ENCODE results near the gene PLEKHG5. TPM values are rescaled to one million over a fixed set of nuclear protein-coding genes. Genes with fewer than 3 reads are reported as not detected.

Gene PLEKHG5
- total RNA-seq, 4 donors from 2014 or later: 5.8 to 18.1 (median 12.0) TPM

DNA sequence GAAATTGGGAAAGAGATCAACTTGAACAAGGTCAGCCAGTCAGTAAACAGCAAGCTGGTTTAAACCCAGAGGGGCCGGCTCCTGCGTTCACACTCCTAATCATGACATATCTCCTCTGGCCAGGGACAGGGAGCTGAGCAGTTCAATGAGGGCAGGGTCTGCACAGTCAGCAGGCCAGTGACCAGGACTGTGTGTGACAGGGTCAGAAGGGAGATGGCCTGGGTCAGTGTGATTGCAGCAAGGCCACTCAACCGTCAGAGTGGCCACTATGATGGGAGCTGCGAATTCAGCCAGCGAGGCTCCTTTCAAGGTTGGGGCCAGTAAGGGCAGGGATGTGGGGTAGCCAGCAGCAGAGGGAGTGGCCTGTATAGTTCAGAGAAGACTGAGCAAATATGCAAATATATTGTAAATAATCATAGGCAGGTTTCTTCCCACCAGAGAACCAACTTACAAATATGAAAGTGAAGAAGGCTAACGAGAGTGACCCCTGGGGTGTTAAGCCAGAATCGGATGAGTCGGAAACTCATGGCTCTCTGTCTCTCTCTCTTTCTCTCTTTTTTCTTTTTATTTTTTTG, 42.9 kb upstream of the PLEKHG5 start:
- no peak for DNase-seq (ENCODE audit: extremely low spot score)

DNA sequence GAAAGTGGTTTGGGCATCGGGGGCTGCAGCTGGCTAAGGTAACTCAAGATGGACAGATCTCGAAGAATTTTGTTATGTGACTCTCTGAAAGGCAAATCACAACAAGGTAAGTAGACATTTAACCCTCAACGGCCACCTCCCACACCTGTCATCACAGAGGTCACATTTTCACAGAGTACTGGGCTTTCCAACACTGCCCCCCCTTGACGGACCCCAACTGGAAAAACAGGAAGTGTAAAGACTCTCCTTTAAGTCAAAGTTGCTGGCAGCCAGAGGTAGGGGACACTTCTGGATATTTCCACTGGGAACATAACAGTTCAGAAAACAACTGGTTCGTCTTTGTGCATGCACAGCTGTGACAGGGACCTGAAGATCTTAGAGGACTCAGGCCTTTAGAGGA, 40.5 kb upstream of the PLEKHG5 start:
- TF ChIP-seq POLR2AphosphoS5 (IDR thresholded peaks at IDR 0.05): no peak
- no peak for TF ChIP-seq POLR2A (IDR thresholded peaks at IDR 0.05; ENCODE audit: low read depth)
- WGBS: 84% methylated on average over 5 of the region's 5 CpGs
- Histone ChIP-seq H3K27me3 (no peaks in the 10 kb centered on the region), H3K4me3 (no peak overlapping the region), H3K27ac (replicated peaks in 1 of 4) (no peak overlapping the region), H3K9me3 (no peaks in the 10 kb centered on the region), H3K4me1 (no peaks in the 10 kb centered on the region), H3K36me3 (peaks cover 59 to 92% (median 81%) of the 10 kb centered on the region in 4 donors)
- DNase-seq (ENCODE audit: extremely low spot score): no peak
- intact Hi-C loops (cut with DNase I): no loop called here

More for the DNA sequence above, 42.9 kb upstream of the PLEKHG5 start:
- intact Hi-C loops (cut with DNase I): no loop called here
- Histone ChIP-seq H3K36me3 (peaks cover 42 to 81% (median 69%) of the 10 kb centered on the region in 4 donors), H3K9me3 (no peaks in the 10 kb centered on the region), H3K4me3 (no peak overlapping the region), H3K27ac (replicated peaks in 1 of 4) (no peak overlapping the region), H3K4me1 (no peaks in the 10 kb centered on the region), H3K27me3 (no peaks in the 10 kb centered on the region)
- no peak for TF ChIP-seq EP300 (IDR thresholded peaks at IDR 0.05)
- TF ChIP-seq POLR2AphosphoS5 (IDR thresholded peaks at IDR 0.05): no peak
- no peak for TF ChIP-seq POLR2A (IDR thresholded peaks at IDR 0.05; ENCODE audit: low read depth)
- TF ChIP-seq, protein P1, sequence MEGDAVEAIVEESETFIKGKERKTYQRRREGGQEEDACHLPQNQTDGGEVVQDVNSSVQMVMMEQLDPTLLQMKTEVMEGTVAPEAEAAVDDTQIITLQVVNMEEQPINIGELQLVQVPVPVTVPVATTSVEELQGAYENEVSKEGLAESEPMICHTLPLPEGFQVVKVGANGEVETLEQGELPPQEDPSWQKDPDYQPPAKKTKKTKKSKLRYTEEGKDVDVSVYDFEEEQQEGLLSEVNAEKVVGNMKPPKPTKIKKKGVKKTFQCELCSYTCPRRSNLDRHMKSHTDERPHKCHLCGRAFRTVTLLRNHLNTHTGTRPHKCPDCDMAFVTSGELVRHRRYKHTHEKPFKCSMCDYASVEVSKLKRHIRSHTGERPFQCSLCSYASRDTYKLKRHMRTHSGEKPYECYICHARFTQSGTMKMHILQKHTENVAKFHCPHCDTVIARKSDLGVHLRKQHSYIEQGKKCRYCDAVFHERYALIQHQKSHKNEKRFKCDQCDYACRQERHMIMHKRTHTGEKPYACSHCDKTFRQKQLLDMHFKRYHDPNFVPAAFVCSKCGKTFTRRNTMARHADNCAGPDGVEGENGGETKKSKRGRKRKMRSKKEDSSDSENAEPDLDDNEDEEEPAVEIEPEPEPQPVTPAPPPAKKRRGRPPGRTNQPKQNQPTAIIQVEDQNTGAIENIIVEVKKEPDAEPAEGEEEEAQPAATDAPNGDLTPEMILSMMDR (IDR thresholded peaks at IDR 0.05): no peak
- WGBS: 96% methylated on average over 8 of the region's 8 CpGs

DNA sequence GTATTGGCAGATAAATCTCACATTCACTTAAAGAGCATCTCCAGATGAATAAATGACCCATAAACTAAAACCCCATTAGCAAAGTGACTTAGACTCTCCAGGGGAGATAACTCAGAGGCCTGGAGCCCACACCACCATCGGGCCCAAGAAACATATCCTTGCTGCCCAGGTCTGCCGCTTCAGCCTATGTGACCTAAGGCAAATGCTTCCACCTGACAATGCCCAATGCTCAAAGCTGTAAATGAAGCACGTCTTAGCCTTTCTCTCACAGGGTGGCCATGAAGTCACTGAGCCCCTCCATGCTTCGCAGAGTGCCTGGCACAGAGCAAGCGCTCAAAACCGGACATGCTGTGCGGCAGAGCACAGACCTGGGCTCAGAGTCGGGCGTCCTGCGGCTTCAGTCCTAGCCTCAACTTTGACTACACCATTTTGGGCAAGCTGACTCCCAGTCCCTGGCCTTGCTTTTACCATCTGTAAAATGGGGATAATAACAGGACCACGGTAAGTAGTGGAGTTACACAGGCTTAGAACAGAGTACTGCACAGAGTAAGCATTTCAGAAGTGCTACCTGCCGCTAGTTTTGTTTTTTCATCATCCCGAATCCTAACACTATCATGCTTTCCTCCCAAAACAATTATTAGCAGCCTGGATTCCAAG, 39.2 kb upstream of the PLEKHG5 start:
- H3K36me3 ChIP-seq: peaks cover 64 to 97% (median 89%) of the 10 kb centered on the region in 4 donors
- no peaks in the 10 kb centered on the region for H3K27me3 ChIP-seq
- TF ChIP-seq, protein P1 (IDR thresholded peaks at IDR 0.05): no peak
- TF ChIP-seq POLR2AphosphoS5 (IDR thresholded peaks at IDR 0.05) (no peak), EP300 (IDR thresholded peaks at IDR 0.05) (no peak), POLR2A (IDR thresholded peaks at IDR 0.05; ENCODE audit: low read depth) (no peak)
- no peaks in the 10 kb centered on the region for H3K9me3 ChIP-seq
- no peaks in the 10 kb centered on the region for H3K4me1 ChIP-seq
- no peak overlapping the region for H3K4me3 ChIP-seq
- intact Hi-C loops (cut with DNase I): no loop called here
- 95% methylated on average over 12 of the region's 13 CpGs for WGBS
- DNase-seq (ENCODE audit: extremely low spot score): no peak
- H3K27ac ChIP-seq (replicated peaks in 1 of 4): no peak overlapping the region

DNA sequence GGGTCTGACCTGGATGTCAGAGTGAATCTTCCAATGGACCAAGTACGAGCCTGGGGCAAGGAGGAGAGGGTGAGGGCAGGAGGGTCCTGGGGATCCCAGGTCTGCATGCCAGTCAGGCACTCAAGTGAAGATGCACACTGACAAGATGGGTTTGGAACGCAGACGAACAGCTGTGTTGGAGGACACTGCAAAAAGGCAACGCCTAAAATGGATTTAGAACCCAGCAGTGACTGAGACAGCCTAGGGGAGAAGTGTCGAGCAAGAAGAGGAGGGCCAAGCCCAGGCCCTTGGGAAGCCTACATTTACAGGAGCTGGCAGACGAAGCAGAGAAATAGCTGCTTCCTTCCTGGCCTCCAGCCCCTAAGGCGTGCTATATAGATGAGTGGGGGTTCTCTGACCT, 37.0 kb upstream of the PLEKHG5 start:
- 85% methylated on average over 7 of the region's 7 CpGs for WGBS
- intact Hi-C loops (cut with DNase I): no loop called here
- H3K36me3 ChIP-seq: peaks cover 69 to 94% (median 85%) of the 10 kb centered on the region in 4 donors
- DNase-seq (ENCODE audit: extremely low spot score): no peak
- no peaks in the 10 kb centered on the region for H3K9me3 ChIP-seq
- H3K4me1 ChIP-seq: no peaks in the 10 kb centered on the region
- no peak overlapping the region for H3K27ac ChIP-seq (replicated peaks in 1 of 4)
- H3K4me3 ChIP-seq: no peak overlapping the region
- TF ChIP-seq, protein P1 (IDR thresholded peaks at IDR 0.05): no peak
- TF ChIP-seq EP300 (IDR thresholded peaks at IDR 0.05) (no peak), POLR2AphosphoS5 (IDR thresholded peaks at IDR 0.05) (no peak), POLR2A (IDR thresholded peaks at IDR 0.05; ENCODE audit: low read depth) (no peak)
- H3K27me3 ChIP-seq: no peaks in the 10 kb centered on the region

DNA sequence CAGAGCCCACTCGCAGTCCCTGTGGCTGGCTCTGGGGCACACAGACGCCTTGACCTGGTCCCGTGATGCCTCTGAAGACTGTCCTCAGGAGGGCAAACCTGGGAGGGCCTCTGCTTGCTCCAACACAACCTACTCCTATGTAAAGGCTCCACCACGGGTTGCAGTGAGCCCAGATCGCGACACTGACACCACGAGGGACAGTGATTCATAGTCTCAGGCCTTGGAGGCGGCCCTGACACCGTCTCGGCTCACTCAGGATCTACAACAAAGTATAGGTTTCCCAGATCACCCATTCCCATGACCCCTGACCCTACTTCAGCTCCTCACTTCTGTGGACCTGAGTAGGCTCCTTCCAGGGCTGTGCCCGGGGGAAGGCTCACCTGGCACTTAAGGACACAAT, 34.8 kb upstream of the PLEKHG5 start:
- no peak overlapping the region for H3K4me3 ChIP-seq
- WGBS: 85% methylated on average over 11 of the region's 11 CpGs
- H3K9me3 ChIP-seq: no peaks in the 10 kb centered on the region
- TF ChIP-seq POLR2AphosphoS5 (IDR thresholded peaks at IDR 0.05): no peak
- TF ChIP-seq, protein P1 (IDR thresholded peaks at IDR 0.05): no peak
- TF ChIP-seq POLR2A (IDR thresholded peaks at IDR 0.05; ENCODE audit: low read depth): no peak
- no peak for TF ChIP-seq EP300 (IDR thresholded peaks at IDR 0.05)
- intact Hi-C loops (cut with DNase I): no loop called here
- H3K4me1 ChIP-seq: no peaks in the 10 kb centered on the region
- no peak for DNase-seq (ENCODE audit: extremely low spot score)
- H3K27ac ChIP-seq (replicated peaks in 1 of 4): no peak overlapping the region
- H3K27me3 ChIP-seq: no peaks in the 10 kb centered on the region
- peaks cover 47 to 82% (median 63%) of the 10 kb centered on the region in 4 donors for H3K36me3 ChIP-seq
